ENCODE data around the gene PTPRT. TPM values are rescaled to one million over a fixed set of nuclear protein-coding genes. Genes with fewer than 3 reads are reported as not detected.

PTPRT gene
- total RNA-seq, 1 experiment from 2014 or later, result not detected

DNA sequence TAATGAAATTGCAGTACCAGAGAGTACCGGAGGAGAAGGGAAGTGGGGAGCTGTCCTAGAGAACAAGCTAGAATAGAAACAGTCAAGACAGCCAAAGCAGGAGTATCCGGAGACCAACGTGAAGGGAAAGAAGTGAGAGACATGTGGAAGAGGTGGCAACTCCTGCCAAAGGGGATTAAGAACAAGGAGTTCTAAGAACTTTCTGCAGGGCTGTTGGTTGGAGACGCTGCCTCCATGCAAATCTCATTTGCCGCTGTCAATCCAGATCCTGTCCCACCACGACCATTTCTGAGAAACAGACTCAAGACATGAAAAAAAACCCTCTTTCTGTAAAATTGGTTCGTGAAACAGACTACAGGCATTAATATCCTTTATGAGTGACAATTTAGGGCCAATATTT, 595.7 kb downstream of the PTPRT start:
- no TSS peak for BruUV-seq (replicated peaks)
- POLR2A ChIA-PET (ENCODE audit: unreplicated experiment), result no interaction called here
- H3F3A ChIP-seq (ENCODE audit: low read length, unreplicated experiment), result no peaks in the 10 kb centered on the region
- H3K27me3 ChIP-seq (ENCODE audit: low read length), result no peaks in the 10 kb centered on the region
- intact Hi-C loops (cut with micrococcal nuclease), result no loop called here
- no peaks in the 10 kb centered on the region for H3K79me2 ChIP-seq (ENCODE audit: low read length)
- no peak overlapping the region for H3K4me3 ChIP-seq (ENCODE audit: low read length)
- no peak for ATAC-seq
- TF ChIP-seq, protein P1, sequence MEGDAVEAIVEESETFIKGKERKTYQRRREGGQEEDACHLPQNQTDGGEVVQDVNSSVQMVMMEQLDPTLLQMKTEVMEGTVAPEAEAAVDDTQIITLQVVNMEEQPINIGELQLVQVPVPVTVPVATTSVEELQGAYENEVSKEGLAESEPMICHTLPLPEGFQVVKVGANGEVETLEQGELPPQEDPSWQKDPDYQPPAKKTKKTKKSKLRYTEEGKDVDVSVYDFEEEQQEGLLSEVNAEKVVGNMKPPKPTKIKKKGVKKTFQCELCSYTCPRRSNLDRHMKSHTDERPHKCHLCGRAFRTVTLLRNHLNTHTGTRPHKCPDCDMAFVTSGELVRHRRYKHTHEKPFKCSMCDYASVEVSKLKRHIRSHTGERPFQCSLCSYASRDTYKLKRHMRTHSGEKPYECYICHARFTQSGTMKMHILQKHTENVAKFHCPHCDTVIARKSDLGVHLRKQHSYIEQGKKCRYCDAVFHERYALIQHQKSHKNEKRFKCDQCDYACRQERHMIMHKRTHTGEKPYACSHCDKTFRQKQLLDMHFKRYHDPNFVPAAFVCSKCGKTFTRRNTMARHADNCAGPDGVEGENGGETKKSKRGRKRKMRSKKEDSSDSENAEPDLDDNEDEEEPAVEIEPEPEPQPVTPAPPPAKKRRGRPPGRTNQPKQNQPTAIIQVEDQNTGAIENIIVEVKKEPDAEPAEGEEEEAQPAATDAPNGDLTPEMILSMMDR (conservative IDR thresholded peaks at IDR 0.05; ENCODE audit: low read depth, low read length), result no peak
- TF ChIP-seq EZH2phosphoT487 (IDR thresholded peaks at IDR 0.05; ENCODE audit: borderline replicate concordance, low read length), result no peak
- no peaks in the 10 kb centered on the region for H3K9me2 ChIP-seq (replicated peaks; ENCODE audit: low read length)
- no peak overlapping the region for H3K9ac ChIP-seq (ENCODE audit: low read length)
- H3K4me2 ChIP-seq (ENCODE audit: low read length), result no peak overlapping the region
- no peaks in the 10 kb centered on the region for H3K4me1 ChIP-seq (ENCODE audit: insufficient read depth, low read length)
- CTCF ChIA-PET, result no interaction called here
- H3K9me3 ChIP-seq (ENCODE audit: low read length), result peaks cover 20% of the 10 kb centered on the region
- DNase-seq, result no peak
- H2AFZ ChIP-seq (ENCODE audit: low read length), result no peak overlapping the region
- H3K27ac ChIP-seq (ENCODE audit: low read length), result no peak overlapping the region
- H4K20me1 ChIP-seq (ENCODE audit: low read length), result no peaks in the 10 kb centered on the region
- no peaks in the 10 kb centered on the region for H3K36me3 ChIP-seq (ENCODE audit: low read depth, low read length)

- no peaks in the 10 kb centered on the region for H3K36me3 ChIP-seq (ENCODE audit: low read depth, low read length)
- H3K27ac ChIP-seq (ENCODE audit: low read length), result no peak overlapping the region
- TF ChIP-seq EZH2phosphoT487 (IDR thresholded peaks at IDR 0.05; ENCODE audit: borderline replicate concordance, low read length) (no peak), EZH2 (IDR thresholded peaks at IDR 0.05; ENCODE audit: low read length, unreplicated experiment) (no peak)
- TF ChIP-seq, protein P1 (conservative IDR thresholded peaks at IDR 0.05; ENCODE audit: low read depth, low read length), result no peak
- no peaks in the 10 kb centered on the region for H3K27me3 ChIP-seq (ENCODE audit: low read length)
- no peaks in the 10 kb centered on the region for H4K20me1 ChIP-seq (ENCODE audit: low read length)
- no peak overlapping the region for H3K4me2 ChIP-seq (ENCODE audit: low read length)
- no peak overlapping the region for H3K4me3 ChIP-seq (ENCODE audit: low read length)
- H3K79me2 ChIP-seq (ENCODE audit: low read length), result no peaks in the 10 kb centered on the region
- H3F3A ChIP-seq (ENCODE audit: low read length, unreplicated experiment), result no peaks in the 10 kb centered on the region
- intact Hi-C loops (cut with micrococcal nuclease), result no loop called here
- ChIA-PET POLR2A (ENCODE audit: unreplicated experiment) (no interaction called here), CTCF (no interaction called here)
- H3K9ac ChIP-seq (ENCODE audit: low read length), result no peak overlapping the region
- no peak overlapping the region for H2AFZ ChIP-seq (ENCODE audit: low read length)
- BruUV-seq (replicated peaks), result no TSS peak
- H3K9me3 ChIP-seq (ENCODE audit: low read length), result peaks cover 44% of the 10 kb centered on the region
- DNase-seq (no peak), ATAC-seq (no peak)
- no peaks in the 10 kb centered on the region for H3K9me2 ChIP-seq (replicated peaks; ENCODE audit: low read length)
- H3K4me1 ChIP-seq (ENCODE audit: insufficient read depth, low read length), result no peaks in the 10 kb centered on the region
These were observed 599.6 kb downstream of the PTPRT start for GRCh38 chr20:42589976-42590639.

DNA sequence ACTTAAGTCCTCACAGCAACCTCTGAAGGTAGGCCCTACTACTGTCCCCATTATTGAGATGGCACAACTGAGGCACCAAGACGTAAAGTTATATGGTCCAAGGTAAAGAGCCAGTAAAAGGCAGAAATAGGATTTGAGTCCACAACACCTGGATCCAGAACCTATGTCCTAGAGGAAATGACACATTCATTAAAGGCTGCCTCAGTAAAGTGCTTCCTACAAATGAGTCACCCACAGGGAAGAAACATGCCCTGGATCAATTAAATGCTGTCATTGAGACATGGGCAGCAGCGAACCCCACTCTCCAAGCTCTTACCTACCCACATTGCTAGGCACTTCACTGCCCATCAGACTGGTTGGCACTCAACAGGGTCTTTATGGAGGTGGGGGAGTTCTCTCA, 600.9 kb downstream of the PTPRT start:
- Histone ChIP-seq H3K9me2 (replicated peaks; ENCODE audit: low read length) (no peaks in the 10 kb centered on the region), H3F3A (ENCODE audit: low read length, unreplicated experiment) (no peaks in the 10 kb centered on the region), H2AFZ (ENCODE audit: low read length) (no peak overlapping the region), H4K20me1 (ENCODE audit: low read length) (no peaks in the 10 kb centered on the region), H3K9me3 (ENCODE audit: low read length) (peaks cover 46% of the 10 kb centered on the region), H3K4me3 (ENCODE audit: low read length) (no peak overlapping the region), H3K27me3 (ENCODE audit: low read length) (no peaks in the 10 kb centered on the region), H3K4me2 (ENCODE audit: low read length) (no peak overlapping the region), H3K27ac (ENCODE audit: low read length) (no peak overlapping the region), H3K36me3 (ENCODE audit: low read depth, low read length) (no peaks in the 10 kb centered on the region), H3K9ac (ENCODE audit: low read length) (no peak overlapping the region), H3K79me2 (ENCODE audit: low read length) (no peaks in the 10 kb centered on the region), H3K4me1 (ENCODE audit: insufficient read depth, low read length) (no peaks in the 10 kb centered on the region)
- DNase-seq (no peak), ATAC-seq (no peak)
- BruUV-seq (replicated peaks), result no TSS peak
- no peak for TF ChIP-seq EZH2phosphoT487 (IDR thresholded peaks at IDR 0.05; ENCODE audit: borderline replicate concordance, low read length)
- TF ChIP-seq EZH2 (IDR thresholded peaks at IDR 0.05; ENCODE audit: low read length, unreplicated experiment), result no peak
- TF ChIP-seq, protein P1 (conservative IDR thresholded peaks at IDR 0.05; ENCODE audit: low read depth, low read length), result no peak
- intact Hi-C loops (cut with micrococcal nuclease), result no loop called here
- ChIA-PET CTCF (no interaction called here), POLR2A (ENCODE audit: unreplicated experiment) (no interaction called here)

Data from PC-3 (cell line).